Activated T-cell treated with anti-CD3 and anti-CD28 coated beads, Interleukin-2, amount 50 U/mL, for 24 hours (primary cell): ENCODE data around the gene SIAH1.
"Not testable (repeated sequence)": the region's sequence is repeated elsewhere in the genome, so short reads cannot be mapped to it uniquely, and the experiment has no call there.

ENCODE experiments used
- DNase-seq: peaks from one replicate; pipeline ENCODE4 v3.0.0-alpha.2; 2020
- H3K27ac Mint-ChIP-seq: 2 replicates; pipeline ENCODE4 v1.8.0; 2020; ENCODE audit warnings: mild to moderate bottlenecking, mixed read lengths
- H3K27me3 Mint-ChIP-seq: 2 replicates; pipeline ENCODE4 v1.8.0; 2020; ENCODE audit warnings: mixed read lengths
- H3K36me3 Mint-ChIP-seq: 2 replicates; pipeline ENCODE4 v1.8.0; 2020; ENCODE audit warnings: low read depth, mixed read lengths
- H3K4me1 Mint-ChIP-seq: 2 replicates; pipeline ENCODE4 v1.8.0; 2020; ENCODE audit warnings: low read depth, mixed read lengths
- H3K4me3 Mint-ChIP-seq: 2 replicates; pipeline ENCODE4 v1.8.0; 2020; ENCODE audit warnings: mild to moderate bottlenecking, moderate library complexity, mixed read lengths
- H3K9me3 Mint-ChIP-seq: 2 replicates; pipeline ENCODE4 v1.8.0; 2020; ENCODE audit warnings: mixed read lengths

Gene SIAH1

GRCh38 chr16:48381201-48381600 lies 4.0 kb downstream of the SIAH1 start:
- H3K27me3 Mint-ChIP-seq = no peaks in the 10 kb centered on the region
- no peak overlapping the region for H3K4me3 Mint-ChIP-seq
- H3K27ac Mint-ChIP-seq = no peak overlapping the region
- no peaks in the 10 kb centered on the region for H3K9me3 Mint-ChIP-seq
- peaks cover 52% of the 10 kb centered on the region for H3K4me1 Mint-ChIP-seq
- peaks cover 12% of the 10 kb centered on the region for H3K36me3 Mint-ChIP-seq
- DNase-seq = no peak

- Mint-ChIP-seq H3K4me1 (peaks cover 50% of the 10 kb centered on the region), H3K4me3 (no peak overlapping the region), H3K27me3 (no peaks in the 10 kb centered on the region), H3K36me3 (peaks cover 3% of the 10 kb centered on the region), H3K27ac (no peak overlapping the region), H3K9me3 (no peaks in the 10 kb centered on the region)
- no peak for DNase-seq
Observed at GRCh38 chr16:48378836-48379235, 6.4 kb downstream of the SIAH1 start.

- DNase-seq = no peak
- Mint-ChIP-seq H3K27me3 (no peaks in the 10 kb centered on the region), H3K36me3 (peaks cover 3% of the 10 kb centered on the region), H3K27ac (no peak overlapping the region), H3K4me3 (no peak overlapping the region), H3K9me3 (no peaks in the 10 kb centered on the region), H3K4me1 (peaks cover 45% of the 10 kb centered on the region)
Observed at GRCh38 chr16:48378276-48378675, 6.9 kb downstream of the SIAH1 start.

- not testable (repeated sequence) for H3K27me3 Mint-ChIP-seq, H3K27ac Mint-ChIP-seq, DNase-seq, H3K36me3 Mint-ChIP-seq, H3K4me3 Mint-ChIP-seq, H3K9me3 Mint-ChIP-seq
- peaks cover 41% of the 10 kb centered on the region for H3K4me1 Mint-ChIP-seq
Observed at GRCh38 chr16:48377301-48377700, 7.9 kb downstream of the SIAH1 start.

- Mint-ChIP-seq H3K4me3 (no peak overlapping the region), H3K27ac (no peak overlapping the region), H3K4me1 (peaks cover 30% of the 10 kb centered on the region), H3K36me3 (peaks cover 1% of the 10 kb centered on the region), H3K9me3 (no peaks in the 10 kb centered on the region), H3K27me3 (no peaks in the 10 kb centered on the region)
- no peak for DNase-seq
Observed at GRCh38 chr16:48374255-48374654, 11.0 kb downstream of the SIAH1 start.

GRCh38 chr16:48373258-48374029 lies 11.8 kb downstream of the SIAH1 start:
- H3K36me3 Mint-ChIP-seq = peaks cover 1% of the 10 kb centered on the region
- no peak overlapping the region for H3K27ac Mint-ChIP-seq
- no peak for DNase-seq

GRCh38 chr16:48372744-48373143 lies 12.5 kb downstream of the SIAH1 start:
- peaks cover 1% of the 10 kb centered on the region for H3K36me3 Mint-ChIP-seq
- H3K9me3 Mint-ChIP-seq = no peaks in the 10 kb centered on the region
- no peaks in the 10 kb centered on the region for H3K27me3 Mint-ChIP-seq
- H3K27ac Mint-ChIP-seq = no peak overlapping the region
- DNase-seq = no peak
- H3K4me3 Mint-ChIP-seq = no peak overlapping the region
- peaks cover 25% of the 10 kb centered on the region for H3K4me1 Mint-ChIP-seq

More at GRCh38 chr16:48373258-48374029, 11.8 kb downstream of the SIAH1 start:
- Mint-ChIP-seq H3K4me1 (peaks cover 25% of the 10 kb centered on the region), H3K4me3 (no peak overlapping the region), H3K27me3 (no peaks in the 10 kb centered on the region), H3K9me3 (no peaks in the 10 kb centered on the region)

GRCh38 chr16:48371393-48371780 lies 13.8 kb downstream of the SIAH1 start:
- H3K36me3 Mint-ChIP-seq = no peaks in the 10 kb centered on the region
- peaks cover 31% of the 10 kb centered on the region for H3K4me1 Mint-ChIP-seq
- DNase-seq = no peak
- H3K27me3 Mint-ChIP-seq = no peaks in the 10 kb centered on the region
- H3K27ac Mint-ChIP-seq = no peak overlapping the region
- no peaks in the 10 kb centered on the region for H3K9me3 Mint-ChIP-seq
- no peak overlapping the region for H3K4me3 Mint-ChIP-seq

- not testable (repeated sequence) for H3K27ac Mint-ChIP-seq, H3K27me3 Mint-ChIP-seq, H3K9me3 Mint-ChIP-seq, H3K4me3 Mint-ChIP-seq, DNase-seq, H3K36me3 Mint-ChIP-seq
- peaks cover 35% of the 10 kb centered on the region for H3K4me1 Mint-ChIP-seq
Observed at GRCh38 chr16:48370668-48371392, 14.4 kb downstream of the SIAH1 start.

GRCh38 chr16:48370229-48370628 lies 15.0 kb downstream of the SIAH1 start:
- Mint-ChIP-seq H3K27ac (no peak overlapping the region), H3K27me3 (no peaks in the 10 kb centered on the region), H3K9me3 (no peaks in the 10 kb centered on the region), H3K4me3 (no peak overlapping the region), H3K4me1 (peaks cover 40% of the 10 kb centered on the region), H3K36me3 (no peaks in the 10 kb centered on the region)
- DNase-seq = no peak

GRCh38 chr16:48369765-48370164 lies 15.4 kb downstream of the SIAH1 start:
- no peak for DNase-seq
- Mint-ChIP-seq H3K9me3 (no peaks in the 10 kb centered on the region), H3K36me3 (no peaks in the 10 kb centered on the region), H3K27me3 (no peaks in the 10 kb centered on the region), H3K27ac (no peak overlapping the region), H3K4me1 (peaks cover 45% of the 10 kb centered on the region), H3K4me3 (no peak overlapping the region)

GRCh38 chr16:48367441-48368049 lies 17.7 kb downstream of the SIAH1 start:
- H3K4me3 Mint-ChIP-seq = no peak overlapping the region

GRCh38 chr16:48366165-48367093 lies 18.8 kb downstream of the SIAH1 start:
- H3K36me3 Mint-ChIP-seq = peaks cover 10% of the 10 kb centered on the region
- no peak for DNase-seq
- H3K4me1 Mint-ChIP-seq = peaks cover 55% of the 10 kb centered on the region
- no peaks in the 10 kb centered on the region for H3K27me3 Mint-ChIP-seq
- peak overlapping the region; percentile 76 for H3K4me3 Mint-ChIP-seq
- peak overlapping the region; percentile 91 for H3K27ac Mint-ChIP-seq
- no peaks in the 10 kb centered on the region for H3K9me3 Mint-ChIP-seq

More at GRCh38 chr16:48367441-48368049, 17.7 kb downstream of the SIAH1 start:
- peaks cover 55% of the 10 kb centered on the region for H3K4me1 Mint-ChIP-seq
- H3K36me3 Mint-ChIP-seq = peaks cover under 1% of the 10 kb centered on the region
- no peak for DNase-seq
- peak overlapping the region; percentile 91 for H3K27ac Mint-ChIP-seq
- no peaks in the 10 kb centered on the region for H3K9me3 Mint-ChIP-seq
- H3K27me3 Mint-ChIP-seq = no peaks in the 10 kb centered on the region

GRCh38 chr16:48365601-48366164 lies 19.5 kb downstream of the SIAH1 start:
- Mint-ChIP-seq H3K4me1 (peaks cover 60% of the 10 kb centered on the region), H3K27me3 (no peaks in the 10 kb centered on the region), H3K4me3 (peak overlapping the region; percentile 76), H3K27ac (peak overlapping the region; percentile 91), H3K36me3 (peaks cover 16% of the 10 kb centered on the region), H3K9me3 (no peaks in the 10 kb centered on the region)
- peak; percentile 86 for DNase-seq
